Measurements from ENCODE around the gene MAVS. TPM values are rescaled to one million over a fixed set of nuclear protein-coding genes. Genes with fewer than 3 reads are reported as not detected.
"Not testable (repeated sequence)": the region's sequence is repeated elsewhere in the genome, so short reads cannot be mapped to it uniquely, and the experiment has no call there.

MAVS gene
- total and polyA plus RNA-seq, 12 donors = 17.5 to 48.7 (median 44.2) TPM

DNA sequence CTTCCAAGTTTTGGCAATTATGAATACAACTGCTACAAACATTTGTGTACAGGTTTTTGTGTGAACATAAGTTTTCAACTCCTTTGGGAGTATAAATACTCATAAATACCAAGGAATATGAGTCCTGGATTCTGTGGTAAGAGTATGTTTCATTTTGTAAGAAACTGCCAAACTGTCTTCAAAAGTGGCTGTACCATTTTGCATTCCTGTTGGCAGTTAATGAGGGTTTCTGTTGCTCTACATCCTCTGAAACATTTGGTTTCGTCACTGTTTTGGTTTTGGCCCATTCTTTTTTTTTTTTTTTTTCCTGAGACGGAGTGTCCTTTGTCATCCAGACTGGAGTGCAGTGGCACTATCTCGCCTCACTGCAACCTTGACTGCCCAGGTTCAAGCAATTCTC lies 17.8 kb upstream of the MAVS start:
- no peaks in the 10 kb centered on the region for H3K27me3 ChIP-seq
- peaks cover 0 to 53% (median 1%) of the 10 kb centered on the region in 9 donors for H3K36me3 ChIP-seq
- H3K9me3 ChIP-seq = no peaks in the 10 kb centered on the region
- TF ChIP-seq, protein P1, sequence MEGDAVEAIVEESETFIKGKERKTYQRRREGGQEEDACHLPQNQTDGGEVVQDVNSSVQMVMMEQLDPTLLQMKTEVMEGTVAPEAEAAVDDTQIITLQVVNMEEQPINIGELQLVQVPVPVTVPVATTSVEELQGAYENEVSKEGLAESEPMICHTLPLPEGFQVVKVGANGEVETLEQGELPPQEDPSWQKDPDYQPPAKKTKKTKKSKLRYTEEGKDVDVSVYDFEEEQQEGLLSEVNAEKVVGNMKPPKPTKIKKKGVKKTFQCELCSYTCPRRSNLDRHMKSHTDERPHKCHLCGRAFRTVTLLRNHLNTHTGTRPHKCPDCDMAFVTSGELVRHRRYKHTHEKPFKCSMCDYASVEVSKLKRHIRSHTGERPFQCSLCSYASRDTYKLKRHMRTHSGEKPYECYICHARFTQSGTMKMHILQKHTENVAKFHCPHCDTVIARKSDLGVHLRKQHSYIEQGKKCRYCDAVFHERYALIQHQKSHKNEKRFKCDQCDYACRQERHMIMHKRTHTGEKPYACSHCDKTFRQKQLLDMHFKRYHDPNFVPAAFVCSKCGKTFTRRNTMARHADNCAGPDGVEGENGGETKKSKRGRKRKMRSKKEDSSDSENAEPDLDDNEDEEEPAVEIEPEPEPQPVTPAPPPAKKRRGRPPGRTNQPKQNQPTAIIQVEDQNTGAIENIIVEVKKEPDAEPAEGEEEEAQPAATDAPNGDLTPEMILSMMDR (IDR thresholded peaks at IDR 0.05) = no peak
- no peak overlapping the region for H3K27ac ChIP-seq
- H3K4me3 ChIP-seq = no peak overlapping the region
- intact Hi-C loops (cut with DNase I) = no loop called here
- 95 to 98% methylated on average over 3 of the region's 3 CpGs for WGBS, 2 donors
- no peak for DNase-seq
- no peak for ATAC-seq
- peaks cover 0 to 19% (median 7%) of the 10 kb centered on the region in 9 donors for H3K4me1 ChIP-seq

DNA sequence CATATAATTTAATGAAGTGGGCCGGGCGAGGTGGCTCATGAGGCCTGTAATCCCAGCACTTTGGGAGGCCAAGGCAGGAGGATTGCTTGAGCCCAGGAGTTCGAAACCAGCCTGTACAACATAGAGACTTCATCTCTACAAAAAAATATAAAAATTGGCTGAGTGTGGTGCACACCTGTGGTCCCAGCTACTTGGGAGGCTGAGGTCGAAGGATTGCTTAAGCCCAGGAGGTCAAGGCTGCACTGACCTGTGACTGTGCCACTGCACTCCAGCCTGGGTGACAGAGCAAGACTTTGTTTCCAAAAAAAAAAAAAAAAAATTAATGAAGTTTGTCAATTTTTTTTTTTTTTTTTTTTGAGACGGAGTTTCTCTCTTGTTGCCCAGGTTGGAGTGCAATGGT lies 16.7 kb upstream of the MAVS start:
- H3K27ac ChIP-seq; H3K9me3 ChIP-seq; ATAC-seq; H3K27me3 ChIP-seq; intact Hi-C loops (cut with DNase I); DNase-seq; H3K4me3 ChIP-seq: not testable (repeated sequence)
- WGBS, 2 donors = 95 to 97% methylated on average over 5 of the region's 5 CpGs
- Histone ChIP-seq H3K36me3 (peaks cover 0 to 43% (median 0%) of the 10 kb centered on the region in 9 donors), H3K4me1 (peaks cover 0 to 17% (median 7%) of the 10 kb centered on the region in 9 donors)

DNA sequence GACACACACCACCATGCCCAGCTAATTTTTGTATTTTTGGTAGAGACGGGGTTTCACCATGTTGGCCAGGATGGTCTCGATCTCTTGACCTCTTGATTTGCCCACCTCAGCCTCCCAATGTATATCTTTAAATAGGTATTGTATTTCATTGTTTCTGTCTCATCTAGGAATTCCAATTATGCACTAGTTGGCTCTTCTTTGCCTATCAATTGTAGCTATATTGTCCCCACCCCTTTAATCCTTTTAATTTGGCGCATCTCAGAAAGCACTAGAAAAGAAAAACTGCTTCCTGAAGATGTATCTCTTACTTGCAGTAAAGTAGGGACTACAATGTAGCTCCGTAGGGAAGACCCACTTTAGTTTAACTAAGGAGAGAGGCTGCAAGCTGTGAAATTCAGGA lies 10.5 kb upstream of the MAVS start:
- H3K4me1 ChIP-seq = peaks cover 0 to 15% (median 0%) of the 10 kb centered on the region in 9 donors
- ATAC-seq (no peak), DNase-seq (no peak)
- H3K4me3 ChIP-seq = no peak overlapping the region
- peaks cover 0 to 6% (median 0%) of the 10 kb centered on the region in 9 donors for H3K36me3 ChIP-seq
- H3K27me3 ChIP-seq = no peaks in the 10 kb centered on the region
- TF ChIP-seq, protein P1 (IDR thresholded peaks at IDR 0.05) = no peak
- intact Hi-C loops (cut with DNase I) = no loop called here
- 99% methylated on average over 4 of the region's 4 CpGs for WGBS, 2 donors
- no peaks in the 10 kb centered on the region for H3K9me3 ChIP-seq
- no peak overlapping the region for H3K27ac ChIP-seq

DNA sequence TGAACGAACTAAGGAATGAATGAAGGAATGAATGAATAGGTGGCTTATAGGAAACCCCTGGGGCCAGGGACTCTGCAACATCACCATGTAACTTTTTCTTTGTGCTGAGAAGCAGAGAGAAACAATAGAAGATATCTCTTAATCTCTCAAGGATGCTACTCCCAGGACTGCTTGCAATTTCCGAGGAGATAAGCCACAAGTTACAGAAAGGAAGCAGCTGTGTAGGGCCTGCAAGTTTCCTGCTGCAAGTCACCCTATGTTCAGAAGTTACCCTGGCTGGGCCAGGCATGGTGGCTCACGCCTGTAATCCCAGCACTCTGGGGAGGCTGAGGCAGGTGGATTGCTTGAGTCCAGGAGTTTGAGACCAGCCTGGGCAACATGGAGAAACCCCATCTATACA lies 7.3 kb upstream of the MAVS start:
- H3K36me3 ChIP-seq = peaks cover 0 to 6% (median 0%) of the 10 kb centered on the region in 9 donors
- ATAC-seq (peak in 2 of 8 donors; percentile 50 to 60), DNase-seq (no peak)
- H3K4me1 ChIP-seq = peaks cover 0 to 24% (median 9%) of the 10 kb centered on the region in 9 donors
- TF ChIP-seq, protein P1 (IDR thresholded peaks at IDR 0.05) = no peak
- H3K4me3 ChIP-seq = no peak overlapping the region
- H3K27me3 ChIP-seq = no peaks in the 10 kb centered on the region
- no peaks in the 10 kb centered on the region for H3K9me3 ChIP-seq
- H3K27ac ChIP-seq = peak overlapping the region in 1 of 10 donors; percentile 69
- WGBS, 2 donors = 60 to 67% methylated on average over 3 of the region's 3 CpGs
- intact Hi-C loops (cut with DNase I) = no loop called here

DNA sequence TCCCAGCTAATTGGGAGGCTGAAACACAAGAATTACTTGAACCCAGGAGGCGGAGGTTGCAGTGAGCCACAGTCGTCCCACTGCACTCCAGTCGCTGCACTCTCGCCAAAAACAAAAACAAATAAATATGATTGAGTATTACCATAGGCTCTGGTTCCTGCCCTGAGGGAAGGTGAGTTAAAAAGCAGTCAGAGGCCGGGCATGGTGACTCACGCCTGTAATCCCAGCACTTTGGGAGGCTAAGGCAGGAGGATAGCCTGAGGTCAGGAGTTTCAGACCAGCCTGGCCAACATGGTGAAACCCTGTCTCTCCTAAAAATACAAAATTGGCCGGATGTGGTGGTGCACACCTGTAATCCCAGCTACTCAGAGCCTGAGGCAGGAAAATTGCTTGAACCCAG lies 6.4 kb upstream of the MAVS start:
- H3K36me3 ChIP-seq; H3K27ac ChIP-seq; H3K4me3 ChIP-seq; H3K27me3 ChIP-seq; intact Hi-C loops (cut with DNase I); H3K9me3 ChIP-seq; DNase-seq; ATAC-seq: not testable (repeated sequence)
- peaks cover 0 to 24% (median 9%) of the 10 kb centered on the region in 9 donors for H3K4me1 ChIP-seq
- WGBS, 2 donors = 93 to 96% methylated on average over 7 of the region's 7 CpGs
